Naive thymus-derived CD4-positive, alpha-beta T cell (primary cell): Measurements from ENCODE around the gene FN1. TPM values are rescaled to one million over a fixed set of nuclear protein-coding genes. Genes with fewer than 3 reads are reported as not detected.

Experiments
- ATAC-seq: fragments of 150-1000 bp; cut with Tn5 transposase; 2 replicates; pipeline ENCODE4 v1.10.0; 2021; ENCODE audit warnings: mild to moderate bottlenecking, moderate library complexity
- CTCF ChIA-PET: fragments of 350-600 bp; sonication (Branson Sonifier 250); formaldehyde crosslinking; loops from one replicate; lab custom pipeline; 2021; ENCODE audit warnings: antibody characterized with exemption; lab: Charles Lee
- POLR2A ChIA-PET: fragments of 350-600 bp; sonication (Branson Sonifier 250); formaldehyde crosslinking; loops from one replicate; lab custom pipeline; 2021; ENCODE audit warnings: antibody characterized with exemption, inconsistent platforms; lab: Charles Lee
- DNase-seq, 9 donors: peaks; one replicate each; pipeline versions ENCODE4 v3.0.0 to v3.0.0-alpha.2; 2020 to 2022; ENCODE audit warnings: mixed read lengths in 1 of 9
- H3K27ac ChIP-seq: one replicate; pipeline ENCODE4 v1.7.0; 2013; ENCODE audit warnings: mild to moderate bottlenecking, low read depth, low read length, moderate library complexity
- H3K27me3 ChIP-seq, 2 donors: one replicate each; pipeline ENCODE4 v1.7.0; 2013; ENCODE audit warnings: low read length in 2 of 2, mild to moderate bottlenecking in 2 of 2, moderate library complexity in 2 of 2; ENCODE audit not compliant: control insufficient read depth in 2 of 2, insufficient read depth in 2 of 2
- H3K36me3 ChIP-seq, 3 experiments: 1 replicate in 2 of 3; 2 replicates in 1 of 3; pipeline ENCODE4 v1.7.0; 2013; ENCODE audit warnings: low read length in 3 of 3, mild to moderate bottlenecking in 3 of 3, moderate library complexity in 1 of 3; ENCODE audit not compliant: insufficient read depth in 3 of 3, control insufficient read depth in 2 of 3
- H3K4me1 ChIP-seq, 2 donors: one replicate each; pipeline ENCODE4 v1.7.0; 2013; ENCODE audit warnings: low read length in 2 of 2, mild to moderate bottlenecking in 2 of 2, moderate library complexity in 1 of 2; ENCODE audit not compliant: control insufficient read depth in 2 of 2, insufficient read depth in 2 of 2
- H3K4me3 ChIP-seq: 2 replicates; pipeline ENCODE4 v1.7.0; 2013; ENCODE audit warnings: mild to moderate bottlenecking, low read length
- H3K9me3 ChIP-seq, 3 experiments: 1 replicate in 2 of 3; 2 replicates in 1 of 3; pipeline ENCODE4 v1.7.0; 2013; ENCODE audit warnings: low read length in 3 of 3; ENCODE audit not compliant: control insufficient read depth in 2 of 3
- H3K27ac Mint-ChIP-seq, 9 donors: one replicate each; pipeline ENCODE4 v1.8.0; 2020 to 2022; ENCODE audit warnings: mixed read lengths in 9 of 9, mild to moderate bottlenecking in 8 of 9, moderate library complexity in 5 of 9, inconsistent platforms in 2 of 9
- H3K27me3 Mint-ChIP-seq, 5 donors: one replicate each; pipeline ENCODE4 v1.8.0; 2021 to 2022; ENCODE audit warnings: mixed read lengths in 5 of 5, mild to moderate bottlenecking in 1 of 5
- H3K36me3 Mint-ChIP-seq, 5 donors: one replicate each; pipeline ENCODE4 v1.8.0; 2020 to 2022; ENCODE audit warnings: mixed read lengths in 5 of 5, mild to moderate bottlenecking in 3 of 5, inconsistent platforms in 1 of 5
- H3K4me1 Mint-ChIP-seq, 7 donors: one replicate each; pipeline ENCODE4 v1.8.0; 2020 to 2022; ENCODE audit warnings: mixed read lengths in 7 of 7, mild to moderate bottlenecking in 3 of 7, inconsistent platforms in 1 of 7
- H3K4me3 Mint-ChIP-seq, 10 donors: one replicate each; pipeline ENCODE4 v1.8.0; 2020 to 2022; ENCODE audit warnings: mild to moderate bottlenecking in 10 of 10, mixed read lengths in 10 of 10, moderate library complexity in 6 of 10, inconsistent platforms in 2 of 10
- H3K9me3 Mint-ChIP-seq, 11 donors: one replicate each; pipeline ENCODE4 v1.8.0; 2020 to 2022; ENCODE audit warnings: mixed read lengths in 11 of 11, mild to moderate bottlenecking in 4 of 11, inconsistent platforms in 1 of 11, moderate library complexity in 1 of 11
- intact Hi-C, 2 donors: fragments of 100-400 bp; cut with micrococcal nuclease; formaldehyde crosslinking; loops; one replicate each; pipeline ENCODE4 v1.15.1; 2023
- polyA plus RNA-seq, 2 donors: library from polyadenylated mRNA; unstranded; fragments of 300-500 nt; fragmentation: Illumina TruSeq; gene quantifications; one replicate each; pipeline ENCODE4 v1.2.3, GENCODE V29; 2021
- total RNA-seq, 6 experiments: library from RNA in 5 of 6; stranded (reverse) in 5 of 6; gene quantifications; 1 replicate in 5 of 6; 2 replicates in 1 of 6; pipeline ENCODE4 v1.2.3 and lab custom pipeline; 2021 to 2026

FN1 gene
- total and polyA plus RNA-seq, 7 experiments from 2014 or later, result 0.13 to 2.2 (median 0.68) TPM

- H3K4me3 Mint-ChIP-seq, result no peak overlapping the region
Measured at GRCh38 chr2:215476424-215476823, 40.6 kb upstream of the FN1 start.

DNA sequence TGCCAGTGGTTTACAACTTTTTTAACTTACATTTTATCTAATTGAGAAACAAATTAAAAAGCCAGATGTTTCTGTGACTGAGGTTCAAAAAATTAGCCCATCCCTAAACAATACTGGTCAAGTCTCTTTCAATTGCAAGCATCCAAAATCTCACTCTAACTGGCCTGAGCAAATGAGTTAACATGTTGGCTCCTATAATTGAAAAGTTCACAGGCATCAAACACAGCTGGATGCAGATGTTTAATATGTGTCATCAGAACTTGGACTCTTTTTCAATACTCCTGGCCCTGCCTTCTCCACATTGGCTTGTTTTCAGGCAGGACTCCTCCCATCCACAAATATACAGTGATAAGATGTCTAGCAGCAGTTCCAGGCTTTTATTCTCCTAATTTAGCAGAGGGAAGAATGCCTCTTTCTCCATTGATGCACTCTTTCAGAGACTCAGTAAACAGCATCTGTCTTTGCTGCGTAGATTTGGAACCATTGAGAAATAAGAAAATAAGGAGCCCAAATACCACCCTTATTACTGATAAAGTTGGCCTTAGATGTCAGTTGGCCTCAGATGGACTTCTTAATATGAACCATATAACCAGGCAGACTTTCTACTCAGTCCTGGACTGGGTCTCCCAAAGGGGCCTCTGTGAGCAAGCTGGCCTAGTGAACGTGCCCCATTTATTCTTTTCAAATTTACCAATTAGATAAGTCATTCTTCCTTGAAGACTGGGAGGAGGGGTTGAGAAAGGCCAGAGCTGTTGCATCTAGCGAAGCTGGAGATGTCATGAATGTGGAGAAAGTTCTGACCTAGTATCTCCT lies 30.4 kb upstream of the FN1 start:
- no peaks in the 10 kb centered on the region for H3K9me3 ChIP-seq
- POLR2A ChIA-PET, result no interaction called here
- intact Hi-C loops, result no loop called here
- H3K27me3 ChIP-seq, result no peaks in the 10 kb centered on the region
- H3K4me1 ChIP-seq, result no peaks in the 10 kb centered on the region
- DNase-seq (no peak), ATAC-seq (no peak)
- no peaks in the 10 kb centered on the region for H3K4me1 Mint-ChIP-seq
- H3K9me3 Mint-ChIP-seq, result peaks cover 0 to 1% (median 0%) of the 10 kb centered on the region in 11 donors
- no peak overlapping the region for H3K4me3 Mint-ChIP-seq
- no peak overlapping the region for H3K27ac ChIP-seq
- no peak overlapping the region for H3K27ac Mint-ChIP-seq
- H3K36me3 Mint-ChIP-seq, result no peaks in the 10 kb centered on the region
- peaks cover 0 to 16% (median 5%) of the 10 kb centered on the region in 5 donors for H3K27me3 Mint-ChIP-seq
- H3K4me3 ChIP-seq, result no peak overlapping the region
- no peaks in the 10 kb centered on the region for H3K36me3 ChIP-seq
- CTCF ChIA-PET, result no interaction called here

More at GRCh38 chr2:215476424-215476823, 40.6 kb upstream of the FN1 start:
- Histone ChIP-seq H3K4me3 (no peak overlapping the region), H3K9me3 (no peaks in the 10 kb centered on the region), H3K36me3 (no peaks in the 10 kb centered on the region), H3K27me3 (no peaks in the 10 kb centered on the region), H3K4me1 (no peaks in the 10 kb centered on the region), H3K27ac (no peak overlapping the region)
- intact Hi-C loops, result no loop called here
- ChIA-PET CTCF (interaction anchor here (0.6 kb wide), 1 partner anchor 476 kb away, joined by 3 read pairs; no protein-coding TSS in a partner anchor), POLR2A (no interaction called here)
- Mint-ChIP-seq H3K4me1 (no peaks in the 10 kb centered on the region), H3K36me3 (no peaks in the 10 kb centered on the region), H3K27me3 (peaks cover 2 to 13% (median 6%) of the 10 kb centered on the region in 5 donors), H3K27ac (no peak overlapping the region), H3K9me3 (peaks cover 0 to 1% (median 0%) of the 10 kb centered on the region in 11 donors)
- DNase-seq, result no peak
- no peak for ATAC-seq

GRCh38 chr2:215465256-215465655 lies 29.4 kb upstream of the FN1 start:
- Mint-ChIP-seq H3K36me3 (no peaks in the 10 kb centered on the region), H3K27me3 (peaks cover 0 to 19% (median 4%) of the 10 kb centered on the region in 5 donors), H3K9me3 (peaks cover 0 to 1% (median 0%) of the 10 kb centered on the region in 11 donors), H3K4me1 (no peaks in the 10 kb centered on the region), H3K4me3 (no peak overlapping the region), H3K27ac (no peak overlapping the region)
- no peak for DNase-seq
- intact Hi-C loops, result no loop called here
- Histone ChIP-seq H3K27me3 (no peaks in the 10 kb centered on the region), H3K4me3 (no peak overlapping the region), H3K9me3 (no peaks in the 10 kb centered on the region), H3K4me1 (no peaks in the 10 kb centered on the region), H3K27ac (no peak overlapping the region), H3K36me3 (no peaks in the 10 kb centered on the region)
- ATAC-seq, result no peak
- ChIA-PET POLR2A (no interaction called here), CTCF (no interaction called here)

DNA sequence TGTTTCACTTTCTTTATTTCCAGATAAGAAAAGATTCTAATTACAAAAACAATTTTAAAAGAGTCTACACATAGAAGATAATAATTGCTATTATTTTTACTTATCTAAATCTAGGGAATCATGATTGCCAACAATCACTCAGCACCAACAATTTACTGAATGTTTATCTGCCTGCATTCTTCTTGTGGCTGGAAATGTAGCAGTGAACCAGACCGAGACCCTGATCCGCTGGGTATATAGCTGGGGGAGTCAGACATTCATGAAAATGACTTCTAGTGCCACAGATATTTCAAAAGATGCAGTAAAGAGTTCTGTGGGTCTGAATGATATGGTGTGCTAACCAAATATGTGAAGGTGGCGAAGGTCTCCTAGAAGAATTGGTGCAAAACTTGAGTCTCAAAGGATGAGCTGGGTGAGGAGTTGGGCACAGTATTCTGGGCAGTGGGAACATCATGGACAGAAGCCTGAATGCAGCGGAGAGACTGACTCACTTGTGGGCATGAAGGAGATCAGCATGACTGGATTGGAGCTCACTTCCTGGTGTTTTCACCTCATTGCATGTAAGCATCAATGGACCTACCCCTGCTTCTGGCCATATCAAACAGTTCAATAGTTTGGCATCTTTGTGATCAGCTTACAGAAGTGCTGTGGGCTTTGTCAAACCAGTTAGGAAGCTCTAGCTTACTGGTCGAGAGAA lies 26.1 kb upstream of the FN1 start:
- ChIA-PET CTCF (no interaction called here), POLR2A (no interaction called here)
- no peaks in the 10 kb centered on the region for H3K9me3 Mint-ChIP-seq
- DNase-seq (no peak), ATAC-seq (no peak)
- Histone ChIP-seq H3K9me3 (no peaks in the 10 kb centered on the region), H3K36me3 (no peaks in the 10 kb centered on the region), H3K27me3 (no peaks in the 10 kb centered on the region), H3K4me3 (no peak overlapping the region), H3K4me1 (no peaks in the 10 kb centered on the region), H3K27ac (no peak overlapping the region)
- no peak overlapping the region for H3K27ac Mint-ChIP-seq
- intact Hi-C loops, result no loop called here
- peaks cover 0 to 19% (median 4%) of the 10 kb centered on the region in 5 donors for H3K27me3 Mint-ChIP-seq
- H3K4me1 Mint-ChIP-seq, result no peaks in the 10 kb centered on the region
- H3K4me3 Mint-ChIP-seq, result no peak overlapping the region
- no peaks in the 10 kb centered on the region for H3K36me3 Mint-ChIP-seq

DNA sequence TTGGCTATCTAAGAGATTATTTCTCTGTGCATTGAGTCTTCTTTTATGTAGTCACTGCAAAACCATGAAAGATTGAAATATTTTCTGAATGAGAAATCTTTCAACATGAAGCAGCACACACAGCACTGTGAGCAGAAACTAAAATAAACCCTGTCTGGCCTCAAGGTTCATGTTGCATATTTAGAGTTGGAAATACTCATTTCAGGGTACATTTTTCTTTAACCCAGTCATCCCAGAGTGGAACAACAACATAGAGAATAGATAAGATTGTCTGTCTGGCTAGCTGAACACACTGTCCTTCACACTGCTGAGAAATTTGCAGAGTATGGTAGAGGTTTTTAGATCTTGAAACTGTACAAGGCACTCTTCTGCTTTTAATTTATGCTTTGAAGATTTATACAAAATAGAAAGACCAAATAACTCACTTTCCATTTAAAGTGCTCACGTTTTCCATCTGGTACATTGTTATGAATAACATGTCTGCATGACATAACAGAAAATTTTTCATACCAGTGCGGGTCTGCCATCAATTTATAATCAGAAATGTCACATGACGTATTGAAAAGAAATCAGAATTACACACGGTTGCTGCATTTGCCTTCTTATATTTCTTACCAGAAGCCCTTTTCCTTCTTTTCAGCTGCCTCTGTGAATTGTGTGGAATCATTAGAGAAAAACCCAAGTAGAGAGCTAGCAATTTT lies 25.0 kb upstream of the FN1 start:
- Mint-ChIP-seq H3K27ac (no peak overlapping the region), H3K36me3 (no peaks in the 10 kb centered on the region), H3K4me1 (no peaks in the 10 kb centered on the region), H3K27me3 (peaks cover 0 to 19% (median 4%) of the 10 kb centered on the region in 5 donors), H3K4me3 (no peak overlapping the region), H3K9me3 (no peaks in the 10 kb centered on the region)
- intact Hi-C loops, result no loop called here
- Histone ChIP-seq H3K9me3 (no peaks in the 10 kb centered on the region), H3K4me1 (no peaks in the 10 kb centered on the region), H3K27me3 (no peaks in the 10 kb centered on the region), H3K27ac (no peak overlapping the region), H3K36me3 (no peaks in the 10 kb centered on the region), H3K4me3 (no peak overlapping the region)
- DNase-seq (no peak), ATAC-seq (no peak)
- ChIA-PET CTCF (interaction anchor here (0.7 kb wide), 1 partner anchor 54 kb away, joined by 3 read pairs; no protein-coding TSS in a partner anchor), POLR2A (no interaction called here)

GRCh38 chr2:215455958-215456357 lies 20.1 kb upstream of the FN1 start:
- peaks cover 8 to 23% (median 16%) of the 10 kb centered on the region in 5 donors for H3K27me3 Mint-ChIP-seq
- Histone ChIP-seq H3K4me3 (no peak overlapping the region), H3K27me3 (no peaks in the 10 kb centered on the region), H3K36me3 (no peaks in the 10 kb centered on the region), H3K27ac (no peak overlapping the region), H3K4me1 (no peaks in the 10 kb centered on the region), H3K9me3 (no peaks in the 10 kb centered on the region)
- H3K9me3 Mint-ChIP-seq, result no peaks in the 10 kb centered on the region
- intact Hi-C loops, result loop anchor here in 1 of 2 donors (2.0 kb wide), 1 partner anchor 1211 kb away; no protein-coding TSS in a partner anchor
- ChIA-PET CTCF (interaction anchor here (1.3 to 2.2 kb wide), 3 partner anchors 373 to 465 kb away, joined by 3 to 16 read pairs (median 7); no protein-coding TSS in a partner anchor), POLR2A (no interaction called here)
- ATAC-seq (no peak), DNase-seq (no peak)
- no peaks in the 10 kb centered on the region for H3K36me3 Mint-ChIP-seq
- no peak overlapping the region for H3K27ac Mint-ChIP-seq
- H3K4me3 Mint-ChIP-seq, result no peak overlapping the region
- no peaks in the 10 kb centered on the region for H3K4me1 Mint-ChIP-seq
